Kidney capillary endothelial cell (primary cell): ENCODE results near the gene DIO3.

Experiments
- DNase-seq: peaks from one replicate; pipeline ENCODE4 v3.0.0-alpha.2; 2018; ENCODE audit warnings: low spot score

The DIO3 gene

GRCh38 chr14:101598571-101599233, 37.4 kb downstream of the DIO3 start:
- DNase-seq = no peak

GRCh38 chr14:101599234-101599885, 38.1 kb downstream of the DIO3 start:
- no peak for DNase-seq

- no peak for DNase-seq
Measured at GRCh38 chr14:101600336-101600890, 39.1 kb downstream of the DIO3 start.

GRCh38 chr14:101600891-101601605, 39.8 kb downstream of the DIO3 start:
- no peak for DNase-seq

- DNase-seq = no peak
Measured at GRCh38 chr14:101601606-101602465, 40.5 kb downstream of the DIO3 start.

GRCh38 chr14:101602466-101602840, 41.2 kb downstream of the DIO3 start:
- DNase-seq = no peak

- DNase-seq = no peak
Measured at GRCh38 chr14:101603096-101603495, 41.8 kb downstream of the DIO3 start.

- DNase-seq = no peak
Measured at GRCh38 chr14:101604228-101604934, 43.1 kb downstream of the DIO3 start.

GRCh38 chr14:101604935-101605780, 43.9 kb downstream of the DIO3 start:
- no peak for DNase-seq

- no peak for DNase-seq
Measured at GRCh38 chr14:101605836-101606235, 44.5 kb downstream of the DIO3 start.
